ENCODE results near the gene CRTAC1.

The CRTAC1 gene

DNA sequence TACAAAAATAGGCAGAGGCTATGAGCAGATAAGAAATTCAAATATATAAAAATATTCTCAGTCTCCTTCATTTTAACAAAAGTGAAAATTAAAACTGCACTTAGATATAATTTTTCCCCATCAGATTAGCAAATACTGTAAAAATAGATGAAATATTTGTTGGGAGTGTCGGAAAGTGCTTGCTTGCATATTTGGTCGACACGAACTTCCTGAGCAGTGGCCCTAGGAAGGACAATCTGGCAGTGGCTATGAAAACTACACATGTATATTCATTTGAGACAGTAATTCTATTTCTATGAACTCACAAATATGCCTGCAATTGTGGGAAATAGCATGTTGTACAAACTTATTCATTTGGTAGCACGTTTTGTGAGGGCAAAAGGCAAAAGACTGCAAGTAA is 99.4 kb downstream of the CRTAC1 start:
- H3K27ac ChIP-seq: no peak overlapping the region
- TF ChIP-seq ZFX (IDR thresholded peaks at IDR 0.05): no peak
- TF ChIP-seq, protein P1, sequence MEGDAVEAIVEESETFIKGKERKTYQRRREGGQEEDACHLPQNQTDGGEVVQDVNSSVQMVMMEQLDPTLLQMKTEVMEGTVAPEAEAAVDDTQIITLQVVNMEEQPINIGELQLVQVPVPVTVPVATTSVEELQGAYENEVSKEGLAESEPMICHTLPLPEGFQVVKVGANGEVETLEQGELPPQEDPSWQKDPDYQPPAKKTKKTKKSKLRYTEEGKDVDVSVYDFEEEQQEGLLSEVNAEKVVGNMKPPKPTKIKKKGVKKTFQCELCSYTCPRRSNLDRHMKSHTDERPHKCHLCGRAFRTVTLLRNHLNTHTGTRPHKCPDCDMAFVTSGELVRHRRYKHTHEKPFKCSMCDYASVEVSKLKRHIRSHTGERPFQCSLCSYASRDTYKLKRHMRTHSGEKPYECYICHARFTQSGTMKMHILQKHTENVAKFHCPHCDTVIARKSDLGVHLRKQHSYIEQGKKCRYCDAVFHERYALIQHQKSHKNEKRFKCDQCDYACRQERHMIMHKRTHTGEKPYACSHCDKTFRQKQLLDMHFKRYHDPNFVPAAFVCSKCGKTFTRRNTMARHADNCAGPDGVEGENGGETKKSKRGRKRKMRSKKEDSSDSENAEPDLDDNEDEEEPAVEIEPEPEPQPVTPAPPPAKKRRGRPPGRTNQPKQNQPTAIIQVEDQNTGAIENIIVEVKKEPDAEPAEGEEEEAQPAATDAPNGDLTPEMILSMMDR (conservative IDR thresholded peaks at IDR 0.05): no peak

GRCh38 chr10:97928897-97929296 is 101.5 kb downstream of the CRTAC1 start:
- TF ChIP-seq ZFX (IDR thresholded peaks at IDR 0.05): no peak
- TF ChIP-seq, protein P1 (conservative IDR thresholded peaks at IDR 0.05): no peak

DNA sequence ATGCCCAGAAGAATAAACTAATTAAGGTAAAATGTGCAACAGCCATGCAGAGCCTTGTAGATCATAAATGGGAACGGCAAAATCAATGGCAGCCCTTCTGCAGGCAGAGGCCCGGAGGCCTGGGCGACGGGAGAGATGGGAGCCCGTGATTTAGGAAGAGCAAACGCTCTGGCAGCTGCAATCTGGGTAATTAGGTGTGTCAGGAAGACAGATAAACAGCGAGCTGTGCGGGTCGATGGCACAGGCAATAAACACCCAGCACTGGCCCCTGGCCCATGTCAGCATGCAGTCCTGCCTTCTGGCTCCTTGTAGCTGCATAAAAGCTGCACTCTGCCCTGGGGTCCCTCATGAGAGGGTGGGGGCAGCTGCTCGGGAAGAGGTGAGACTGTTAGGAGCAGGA is 102.8 kb downstream of the CRTAC1 start:
- H3K27ac ChIP-seq: no peak overlapping the region
- TF ChIP-seq ZFX (IDR thresholded peaks at IDR 0.05): no peak
- TF ChIP-seq, protein P1 (conservative IDR thresholded peaks at IDR 0.05): no peak

More at GRCh38 chr10:97928897-97929296, 101.5 kb downstream of the CRTAC1 start:
- no peak overlapping the region for H3K27ac ChIP-seq

DNA sequence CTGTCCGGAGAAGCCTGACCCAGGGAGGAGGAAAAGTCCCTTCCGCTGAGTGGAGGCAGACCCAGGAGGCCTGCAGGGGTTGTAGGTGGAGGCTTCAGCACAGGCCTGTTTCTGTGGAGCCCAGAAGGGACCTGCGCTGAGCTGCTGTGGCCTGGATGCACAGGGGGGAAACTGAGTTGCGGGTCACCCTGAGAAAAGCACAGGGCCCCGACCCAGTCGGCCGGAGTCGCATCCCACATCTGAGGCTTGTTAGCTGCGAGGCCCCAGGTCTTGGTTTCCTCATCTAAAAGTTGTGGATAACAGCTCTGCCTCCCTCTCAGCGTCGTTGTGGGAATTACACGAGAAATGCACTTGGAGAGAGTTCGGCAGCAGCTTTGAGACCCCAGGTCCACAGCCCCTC is 104.4 kb downstream of the CRTAC1 start:
- H3K27ac ChIP-seq: no peak overlapping the region
- TF ChIP-seq ZFX (IDR thresholded peaks at IDR 0.05): no peak

DNA sequence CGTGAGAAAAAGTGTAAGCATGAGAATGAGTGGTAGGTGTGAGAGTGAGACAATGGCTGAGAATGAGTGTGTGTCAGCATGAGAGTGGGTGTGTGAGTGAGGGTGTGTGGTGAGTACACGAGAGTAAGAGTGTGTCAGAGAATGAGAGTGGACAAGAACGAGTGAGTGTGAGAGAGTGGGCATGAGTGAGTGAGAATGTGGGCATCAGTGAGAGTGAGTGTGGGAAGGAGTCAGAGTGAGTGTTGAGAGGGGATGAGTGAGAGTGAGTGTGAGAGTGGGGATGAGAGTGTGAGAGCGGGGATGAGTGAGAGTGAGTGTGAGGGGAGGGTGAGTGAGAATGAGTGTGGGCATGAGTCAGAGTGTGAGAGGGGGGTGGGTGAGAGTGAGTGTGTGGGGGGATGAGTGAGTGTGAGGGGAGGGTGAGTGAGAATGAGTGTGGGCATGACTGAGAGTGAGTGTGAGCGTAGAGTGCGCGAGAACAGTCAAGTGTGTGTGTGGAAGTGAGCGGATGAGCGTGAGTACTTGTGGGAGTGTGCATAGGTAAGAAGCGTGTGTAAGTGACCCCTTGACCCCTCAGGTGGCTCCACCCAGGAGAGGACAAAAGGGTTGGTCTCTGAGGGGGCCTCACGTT is 105.0 kb downstream of the CRTAC1 start:
- H3K27ac ChIP-seq: no peak overlapping the region
- TF ChIP-seq, protein P1 (conservative IDR thresholded peaks at IDR 0.05): no peak
- TF ChIP-seq ZFX (IDR thresholded peaks at IDR 0.05): no peak

GRCh38 chr10:97924678-97925077 is 105.7 kb downstream of the CRTAC1 start:
- TF ChIP-seq ZFX (IDR thresholded peaks at IDR 0.05): no peak
- TF ChIP-seq, protein P1 (conservative IDR thresholded peaks at IDR 0.05): no peak
- H3K27ac ChIP-seq: no peak overlapping the region

DNA sequence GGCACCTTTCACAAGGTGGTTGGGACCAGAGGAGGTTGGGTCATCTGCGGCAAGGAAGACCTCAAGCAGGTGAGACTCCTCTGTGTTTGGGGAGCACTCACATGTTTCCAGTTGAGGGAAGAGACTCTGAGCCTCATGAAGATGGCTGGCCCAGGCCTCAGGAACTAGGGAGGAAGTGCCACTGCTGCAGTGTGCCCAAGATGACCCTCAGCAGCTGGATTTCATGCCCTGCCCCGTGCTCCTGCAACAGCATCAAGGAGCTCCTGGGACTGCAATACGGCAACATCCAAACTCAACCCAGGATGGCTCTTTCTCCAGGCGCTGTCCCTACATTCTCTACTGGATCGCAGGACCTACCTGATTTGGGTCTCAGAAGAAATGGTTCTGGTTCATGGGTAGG is 106.9 kb downstream of the CRTAC1 start:
- no peak for TF ChIP-seq ZFX (IDR thresholded peaks at IDR 0.05)
- TF ChIP-seq, protein P1 (conservative IDR thresholded peaks at IDR 0.05): no peak
- no peak overlapping the region for H3K27ac ChIP-seq

GRCh38 chr10:97923057-97923456 is 107.4 kb downstream of the CRTAC1 start:
- TF ChIP-seq, protein P1 (conservative IDR thresholded peaks at IDR 0.05): no peak
- no peak for TF ChIP-seq ZFX (IDR thresholded peaks at IDR 0.05)
- H3K27ac ChIP-seq: no peak overlapping the region
